Fibroblast of mammary gland (primary cell): ENCODE data around the gene SNTA1.
A peak's percentile ranks its signal among the peaks of the same experiment; 100 is the strongest.

Source experiments
- DNase-seq: peaks from one replicate; pipeline ENCODE4 v3.0.0-alpha.2; 2010; ENCODE audit warnings: low read depth
- H3K4me3 ChIP-seq: 2 replicates; pipeline ENCODE4 v1.5.1; 2011; ENCODE audit warnings: low read depth, mild to moderate bottlenecking, low read length, moderate library complexity; ENCODE audit not compliant: control insufficient read depth
- TF ChIP-seq, protein P1 (sequence below): conservative IDR thresholded peaks from 2 replicates; pipeline ENCODE4 v1.5.1; 2011; ENCODE audit warnings: low read depth, low read length, inconsistent platforms; ENCODE audit not compliant: control insufficient read depth, insufficient read depth

The SNTA1 gene

DNA sequence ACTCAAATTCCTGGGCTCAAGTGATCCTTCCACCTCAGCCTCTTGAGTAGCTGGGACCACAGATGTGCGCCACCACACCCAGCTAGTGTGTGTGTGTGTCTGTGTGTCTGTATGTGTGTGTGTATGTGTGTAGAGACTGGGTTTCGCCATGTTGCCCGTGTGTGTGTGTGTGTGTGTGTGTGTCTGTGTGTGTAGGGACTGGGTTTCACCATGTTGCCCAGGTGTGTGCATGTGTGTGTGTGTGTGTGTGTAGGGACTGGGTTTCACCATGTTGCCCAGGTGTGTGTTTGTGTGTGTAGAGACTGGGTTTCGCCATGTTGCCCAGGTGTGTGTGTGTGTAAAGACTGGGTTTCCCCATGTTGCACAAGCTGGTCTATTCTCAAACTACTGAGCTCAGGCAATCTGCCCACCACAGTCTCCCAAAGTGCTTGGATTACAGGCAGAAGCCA lies 70.5 kb downstream of the SNTA1 start:
- TF ChIP-seq, protein P1, sequence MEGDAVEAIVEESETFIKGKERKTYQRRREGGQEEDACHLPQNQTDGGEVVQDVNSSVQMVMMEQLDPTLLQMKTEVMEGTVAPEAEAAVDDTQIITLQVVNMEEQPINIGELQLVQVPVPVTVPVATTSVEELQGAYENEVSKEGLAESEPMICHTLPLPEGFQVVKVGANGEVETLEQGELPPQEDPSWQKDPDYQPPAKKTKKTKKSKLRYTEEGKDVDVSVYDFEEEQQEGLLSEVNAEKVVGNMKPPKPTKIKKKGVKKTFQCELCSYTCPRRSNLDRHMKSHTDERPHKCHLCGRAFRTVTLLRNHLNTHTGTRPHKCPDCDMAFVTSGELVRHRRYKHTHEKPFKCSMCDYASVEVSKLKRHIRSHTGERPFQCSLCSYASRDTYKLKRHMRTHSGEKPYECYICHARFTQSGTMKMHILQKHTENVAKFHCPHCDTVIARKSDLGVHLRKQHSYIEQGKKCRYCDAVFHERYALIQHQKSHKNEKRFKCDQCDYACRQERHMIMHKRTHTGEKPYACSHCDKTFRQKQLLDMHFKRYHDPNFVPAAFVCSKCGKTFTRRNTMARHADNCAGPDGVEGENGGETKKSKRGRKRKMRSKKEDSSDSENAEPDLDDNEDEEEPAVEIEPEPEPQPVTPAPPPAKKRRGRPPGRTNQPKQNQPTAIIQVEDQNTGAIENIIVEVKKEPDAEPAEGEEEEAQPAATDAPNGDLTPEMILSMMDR: no peak
- no peak overlapping the region for H3K4me3 ChIP-seq
- peak; percentile 30 for DNase-seq

DNA sequence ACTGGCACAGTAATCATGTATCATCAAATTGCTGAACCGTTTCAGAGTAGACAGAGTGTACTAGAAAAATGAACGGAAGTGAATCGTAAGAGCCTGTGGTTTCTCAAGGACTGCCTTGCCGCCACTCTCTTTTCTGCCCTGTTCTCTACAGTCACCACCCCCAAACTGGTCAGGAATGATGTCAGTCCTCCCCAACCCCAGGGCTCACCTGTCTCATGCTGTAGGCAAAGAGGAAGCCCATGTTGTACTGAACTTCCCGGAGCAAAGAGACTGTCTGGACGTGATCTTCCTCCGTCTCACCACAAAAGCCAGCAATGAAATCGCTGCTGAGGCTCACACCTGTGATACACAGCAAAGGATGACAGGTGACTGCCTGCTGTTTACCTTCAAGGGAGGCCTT lies 73.3 kb downstream of the SNTA1 start:
- DNase-seq: peak; percentile 22
- TF ChIP-seq, protein P1: no peak
- no peak overlapping the region for H3K4me3 ChIP-seq

- TF ChIP-seq, protein P1: no peak
- DNase-seq: no peak
- H3K4me3 ChIP-seq: no peak overlapping the region
Observed at GRCh38 chr20:33362898-33363297, 80.7 kb downstream of the SNTA1 start.

- DNase-seq: no peak
- H3K4me3 ChIP-seq: no peak overlapping the region
- TF ChIP-seq, protein P1: no peak
Observed at GRCh38 chr20:33359399-33360261, 83.9 kb downstream of the SNTA1 start.
